ENCODE measurements around the gene DSPP.

DNA sequence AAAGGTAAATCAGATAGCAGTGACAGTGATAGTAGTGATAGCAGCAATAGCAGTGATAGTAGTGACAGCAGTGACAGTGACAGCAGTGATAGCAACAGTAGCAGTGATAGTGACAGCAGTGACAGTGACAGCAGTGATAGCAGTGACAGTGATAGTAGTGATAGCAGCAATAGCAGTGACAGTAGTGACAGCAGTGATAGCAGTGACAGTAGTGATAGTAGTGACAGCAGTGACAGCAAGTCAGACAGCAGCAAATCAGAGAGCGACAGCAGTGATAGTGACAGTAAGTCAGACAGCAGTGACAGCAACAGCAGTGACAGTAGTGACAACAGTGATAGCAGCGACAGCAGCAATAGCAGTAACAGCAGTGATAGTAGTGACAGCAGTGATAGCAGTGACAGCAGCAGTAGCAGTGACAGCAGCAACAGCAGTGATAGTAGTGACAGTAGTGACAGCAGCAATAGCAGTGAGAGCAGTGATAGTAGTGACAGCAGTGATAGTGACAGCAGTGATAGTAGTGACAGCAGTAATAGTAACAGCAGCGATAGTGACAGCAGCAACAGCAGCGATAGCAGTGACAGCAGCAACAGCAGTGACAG is 6.1 kb downstream of the DSPP start:
- TF ChIP-seq, protein P1, sequence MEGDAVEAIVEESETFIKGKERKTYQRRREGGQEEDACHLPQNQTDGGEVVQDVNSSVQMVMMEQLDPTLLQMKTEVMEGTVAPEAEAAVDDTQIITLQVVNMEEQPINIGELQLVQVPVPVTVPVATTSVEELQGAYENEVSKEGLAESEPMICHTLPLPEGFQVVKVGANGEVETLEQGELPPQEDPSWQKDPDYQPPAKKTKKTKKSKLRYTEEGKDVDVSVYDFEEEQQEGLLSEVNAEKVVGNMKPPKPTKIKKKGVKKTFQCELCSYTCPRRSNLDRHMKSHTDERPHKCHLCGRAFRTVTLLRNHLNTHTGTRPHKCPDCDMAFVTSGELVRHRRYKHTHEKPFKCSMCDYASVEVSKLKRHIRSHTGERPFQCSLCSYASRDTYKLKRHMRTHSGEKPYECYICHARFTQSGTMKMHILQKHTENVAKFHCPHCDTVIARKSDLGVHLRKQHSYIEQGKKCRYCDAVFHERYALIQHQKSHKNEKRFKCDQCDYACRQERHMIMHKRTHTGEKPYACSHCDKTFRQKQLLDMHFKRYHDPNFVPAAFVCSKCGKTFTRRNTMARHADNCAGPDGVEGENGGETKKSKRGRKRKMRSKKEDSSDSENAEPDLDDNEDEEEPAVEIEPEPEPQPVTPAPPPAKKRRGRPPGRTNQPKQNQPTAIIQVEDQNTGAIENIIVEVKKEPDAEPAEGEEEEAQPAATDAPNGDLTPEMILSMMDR (IDR thresholded peaks at IDR 0.05), result no peak
- no peak for TF ChIP-seq POLR2A (IDR thresholded peaks at IDR 0.05)
